ENCODE measurements around the gene SKAP2. TPM values are rescaled to one million over a fixed set of nuclear protein-coding genes. Genes with fewer than 3 reads are reported as not detected.
A peak's percentile ranks its signal among the peaks of the same experiment; 100 is the strongest.

Gene SKAP2
- total and polyA plus RNA-seq, 12 donors = 7.3 to 123 (median 50.1) TPM

- no peak for TF ChIP-seq POLR2A (IDR thresholded peaks at IDR 0.05)
- 39 to 54% (median 52%) methylated on average over 4 of the region's 4 CpGs for WGBS, 4 donors
- H3K36me3 ChIP-seq (replicated peaks in 1 of 2) = no peaks in the 10 kb centered on the region
- H3K4me3 ChIP-seq = no peak overlapping the region
- DNase-seq = peak; percentile 56 to 84 (median 79)
- no peak overlapping the region for H3K27ac ChIP-seq
- H3K9me3 ChIP-seq (replicated peaks in 1 of 3) = no peaks in the 10 kb centered on the region
- peaks cover 5 to 10% of the 10 kb centered on the region in 2 donors for H3K4me1 ChIP-seq (replicated peaks in 1 of 2)
- no peaks in the 10 kb centered on the region for H3K27me3 ChIP-seq
- intact Hi-C loops (cut with DNase I) = no loop called here
These were observed 45.8 kb upstream of the SKAP2 start for GRCh38 chr7:26910221-26910620.

- Histone ChIP-seq H3K9me3 (replicated peaks in 1 of 3) (no peaks in the 10 kb centered on the region), H3K4me1 (replicated peaks in 1 of 2) (no peaks in the 10 kb centered on the region), H3K4me3 (no peak overlapping the region), H3K36me3 (replicated peaks in 1 of 2) (no peaks in the 10 kb centered on the region), H3K27me3 (no peaks in the 10 kb centered on the region), H3K27ac (no peak overlapping the region)
- TF ChIP-seq CTCF (IDR thresholded peaks at IDR 0.05) = no peak
- TF ChIP-seq POLR2A (IDR thresholded peaks at IDR 0.05) = no peak
- no peak for DNase-seq
- intact Hi-C loops (cut with DNase I) = no loop called here
These were observed 35.9 kb upstream of the SKAP2 start for GRCh38 chr7:26900251-26900650.

GRCh38 chr7:26899519-26899918 lies 35.1 kb upstream of the SKAP2 start:
- Histone ChIP-seq H3K9me3 (replicated peaks in 1 of 3) (no peaks in the 10 kb centered on the region), H3K27ac (no peak overlapping the region), H3K4me3 (no peak overlapping the region), H3K4me1 (replicated peaks in 1 of 2) (no peaks in the 10 kb centered on the region), H3K36me3 (replicated peaks in 1 of 2) (no peaks in the 10 kb centered on the region), H3K27me3 (no peaks in the 10 kb centered on the region)
- intact Hi-C loops (cut with DNase I) = no loop called here
- DNase-seq = no peak
- TF ChIP-seq CTCF (IDR thresholded peaks at IDR 0.05) = no peak
- TF ChIP-seq POLR2A (IDR thresholded peaks at IDR 0.05) = no peak
- 85 to 93% (median 88%) methylated on average over 1 of the region's 1 CpG for WGBS, 4 donors

DNA sequence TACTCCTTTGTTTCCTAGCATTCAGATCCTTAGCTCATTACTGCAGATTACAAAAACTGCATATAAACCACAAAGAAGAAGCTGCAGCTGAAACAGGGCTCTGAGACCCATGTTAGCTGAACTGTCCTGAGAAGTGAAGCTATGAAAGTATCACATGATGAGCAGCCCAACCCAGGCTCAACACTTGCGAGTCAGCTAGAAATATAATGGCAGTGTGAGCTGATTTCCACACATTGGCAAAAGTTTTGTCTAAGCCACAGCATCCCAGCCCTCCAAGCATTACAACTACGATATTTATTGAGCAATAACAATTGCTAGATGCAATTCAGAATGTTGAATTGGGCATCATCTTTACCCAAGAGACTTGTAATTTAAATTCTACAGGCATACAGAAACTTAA lies 34.5 kb upstream of the SKAP2 start:
- intact Hi-C loops (cut with DNase I) = no loop called here
- Histone ChIP-seq H3K4me3 (no peak overlapping the region), H3K27ac (no peak overlapping the region), H3K36me3 (replicated peaks in 1 of 2) (no peaks in the 10 kb centered on the region), H3K4me1 (replicated peaks in 1 of 2) (no peaks in the 10 kb centered on the region), H3K27me3 (no peaks in the 10 kb centered on the region), H3K9me3 (replicated peaks in 1 of 3) (no peaks in the 10 kb centered on the region)
- TF ChIP-seq CTCF (IDR thresholded peaks at IDR 0.05) (no peak), POLR2A (IDR thresholded peaks at IDR 0.05) (no peak)
- peak in 1 of 7 donors; percentile 4 for DNase-seq
- 61 to 80% (median 78%) methylated on average over 2 of the region's 2 CpGs for WGBS, 4 donors

GRCh38 chr7:26897928-26898327 lies 33.5 kb upstream of the SKAP2 start:
- H3K27ac ChIP-seq = no peak overlapping the region
- H3K36me3 ChIP-seq (replicated peaks in 1 of 2) = no peaks in the 10 kb centered on the region
- no peaks in the 10 kb centered on the region for H3K9me3 ChIP-seq (replicated peaks in 1 of 3)
- no peak for DNase-seq
- no peaks in the 10 kb centered on the region for H3K4me1 ChIP-seq (replicated peaks in 1 of 2)
- H3K27me3 ChIP-seq = no peaks in the 10 kb centered on the region
- WGBS, 4 donors = 88 to 97% (median 89%) methylated on average over 1 of the region's 1 CpG
- intact Hi-C loops (cut with DNase I) = no loop called here
- TF ChIP-seq POLR2A (IDR thresholded peaks at IDR 0.05) = no peak
- no peak for TF ChIP-seq CTCF (IDR thresholded peaks at IDR 0.05)
- H3K4me3 ChIP-seq = no peak overlapping the region

Data from adrenal gland (tissue), 12 donors.